HL-60 (cell line): ENCODE data around the gene TBC1D9.

Experiments used
- DNase-seq, 2 experiments: peaks; one replicate each; pipeline ENCODE4 v3.0.0-alpha.2; 2010 to 2020; ENCODE audit warnings: low read depth in 1 of 2, low spot score in 1 of 2
- H3K27ac ChIP-seq: fragments of 250-450 bp; sonication (Bioruptor Pico); replicated peaks from 2 replicates; pipeline ENCODE4 v1.5.1; 2020; ENCODE audit warnings: mild to moderate bottlenecking, moderate library complexity
- H3K27me3 ChIP-seq: fragments of 250-450 bp; sonication (Bioruptor Pico); 2 replicates; pipeline ENCODE4 v1.5.1; 2021; ENCODE audit warnings: mild to moderate bottlenecking, moderate library complexity; ENCODE audit not compliant: insufficient read depth, poor library complexity, severe bottlenecking
- H3K4me3 ChIP-seq: replicated peaks from 2 replicates; pipeline ENCODE4 v1.5.1; 2011; ENCODE audit warnings: mild to moderate bottlenecking, control low read depth, low read length; ENCODE audit not compliant: insufficient read depth
- CTCF ChIP-seq: IDR thresholded peaks from one replicate; pipeline ENCODE4 v1.5.1; 2011; ENCODE audit warnings: low read length, control low read depth, inconsistent platforms; ENCODE audit not compliant: insufficient read depth
- GABPA ChIP-seq: IDR thresholded peaks from 2 replicates; pipeline ENCODE4 v1.6.1; 2012; ENCODE audit warnings: low read depth
- POLR2AphosphoS5 ChIP-seq: IDR thresholded peaks from 2 replicates; pipeline ENCODE4 v1.6.1; 2012; ENCODE audit warnings: low read depth
- REST ChIP-seq: IDR thresholded peaks from 2 replicates; pipeline ENCODE4 v1.6.1; 2012; ENCODE audit warnings: low read depth; ENCODE audit not compliant: insufficient replicate concordance
- SPI1 ChIP-seq: IDR thresholded peaks from 2 replicates; pipeline ENCODE4 v1.6.1; 2012; ENCODE audit warnings: low read depth, mild to moderate bottlenecking, borderline replicate concordance

Gene TBC1D9

GRCh38 chr4:140579278-140579677, 176.9 kb downstream of the TBC1D9 start:
- DNase-seq, result no peak
- no peak overlapping the region for H3K27ac ChIP-seq
- no peak overlapping the region for H3K4me3 ChIP-seq
- no peak for TF ChIP-seq CTCF
- no peak for TF ChIP-seq REST
- no peak for TF ChIP-seq GABPA
- no peak for TF ChIP-seq SPI1
- TF ChIP-seq POLR2AphosphoS5, result no peak
- H3K27me3 ChIP-seq, result peaks cover 6% of the 10 kb centered on the region

GRCh38 chr4:140575489-140575888, 180.7 kb downstream of the TBC1D9 start:
- no peak for TF ChIP-seq CTCF
- TF ChIP-seq GABPA, result no peak
- no peak for TF ChIP-seq SPI1
- TF ChIP-seq REST, result no peak
- no peak overlapping the region for H3K4me3 ChIP-seq
- no peak for DNase-seq
- no peak overlapping the region for H3K27ac ChIP-seq
- peaks cover 14% of the 10 kb centered on the region for H3K27me3 ChIP-seq

GRCh38 chr4:140571620-140572019, 184.6 kb downstream of the TBC1D9 start:
- H3K27ac ChIP-seq, result no peak overlapping the region
- DNase-seq, result no peak
- TF ChIP-seq REST, result no peak
- no peak overlapping the region for H3K4me3 ChIP-seq
- peaks cover 45% of the 10 kb centered on the region for H3K27me3 ChIP-seq
